ENCODE measurements around the gene BRSK2. TPM values are rescaled to one million over a fixed set of nuclear protein-coding genes. Genes with fewer than 3 reads are reported as not detected.

The BRSK2 gene
- total RNA-seq, 5 donors from 2014 or later (not counting 1 experiment from before 2014, with no cell fraction given) = 0.54 to 1.5 (median 0.95) TPM

DNA sequence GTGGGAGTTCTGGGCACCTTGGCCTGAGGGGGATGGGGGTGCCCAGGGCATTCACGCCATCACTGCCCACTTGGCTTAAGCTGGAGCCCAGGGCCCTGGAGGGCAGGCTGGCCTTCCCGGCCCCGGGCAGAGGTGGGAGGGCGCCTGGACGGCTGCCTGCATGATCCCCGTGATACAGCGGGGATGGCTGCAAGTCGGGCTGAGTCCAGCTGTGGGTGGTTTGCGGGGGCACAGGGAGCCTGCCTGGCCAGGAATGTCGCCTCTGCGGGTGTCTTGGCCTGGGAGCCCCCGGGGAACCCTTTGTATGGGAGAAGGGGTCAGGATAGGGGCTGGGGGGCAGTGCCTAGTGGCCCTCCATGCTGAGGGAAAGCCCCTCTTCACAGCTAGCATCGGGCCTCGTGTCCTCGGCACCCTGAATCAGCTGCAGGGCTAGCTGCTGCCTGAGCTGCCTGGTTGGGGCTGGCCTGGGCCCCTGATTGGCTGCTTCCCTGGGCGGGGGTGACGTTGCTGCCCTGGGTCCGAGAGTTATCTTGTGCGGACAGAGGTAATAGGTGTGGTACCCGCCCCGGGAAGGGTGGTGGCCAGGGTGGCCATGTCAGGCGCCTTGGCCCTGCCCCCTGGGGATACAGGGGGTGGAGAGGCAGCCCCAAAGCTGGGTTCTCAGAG is 8.3 kb downstream of the BRSK2 start:
- H3K27me3 Mint-ChIP-seq = peaks cover 5 to 16% of the 10 kb centered on the region in 2 donors
- no peak overlapping the region for H3K4me3 Mint-ChIP-seq
- no peak overlapping the region for H3K27ac Mint-ChIP-seq
- Histone ChIP-seq H3K27ac (ENCODE audit: low read length) (no peak overlapping the region), H3K36me3 (ENCODE audit: control insufficient read depth in 2 of 2, extremely low read depth in 1 of 2, insufficient read depth in 1 of 2, low read length in 1 of 2) (no peaks in the 10 kb centered on the region), H3K27me3 (replicated peaks in 1 of 2; ENCODE audit: control insufficient read depth in 2 of 2, extremely low read depth in 1 of 2, insufficient read depth in 2 of 2, low read length in 1 of 2) (peaks cover under 1 to 63% of the 10 kb centered on the region in 2 experiments), H3K4me1 (ENCODE audit: control insufficient read depth in 1 of 2, extremely low read depth in 1 of 2, insufficient read depth in 2 of 2, low read length in 2 of 2) (no peaks in the 10 kb centered on the region), H3K4me3 (ENCODE audit: control insufficient read depth in 1 of 2, extremely low read depth in 1 of 2, low read length in 1 of 2) (no peak overlapping the region), H3K9me3 (no peaks in the 10 kb centered on the region)
- WGBS (ENCODE audit: insufficient coverage) = 85% methylated on average over 21 of the region's 22 CpGs
- no peaks in the 10 kb centered on the region for H3K36me3 Mint-ChIP-seq
- ChIA-PET CTCF (no interaction called here), POLR2A (no interaction called here)
- H3K9me3 Mint-ChIP-seq = no peaks in the 10 kb centered on the region
- H3K4me1 Mint-ChIP-seq = no peaks in the 10 kb centered on the region
- ATAC-seq (replicated peaks in 1 of 4) = no peak
- no peak for DNase-seq

DNA sequence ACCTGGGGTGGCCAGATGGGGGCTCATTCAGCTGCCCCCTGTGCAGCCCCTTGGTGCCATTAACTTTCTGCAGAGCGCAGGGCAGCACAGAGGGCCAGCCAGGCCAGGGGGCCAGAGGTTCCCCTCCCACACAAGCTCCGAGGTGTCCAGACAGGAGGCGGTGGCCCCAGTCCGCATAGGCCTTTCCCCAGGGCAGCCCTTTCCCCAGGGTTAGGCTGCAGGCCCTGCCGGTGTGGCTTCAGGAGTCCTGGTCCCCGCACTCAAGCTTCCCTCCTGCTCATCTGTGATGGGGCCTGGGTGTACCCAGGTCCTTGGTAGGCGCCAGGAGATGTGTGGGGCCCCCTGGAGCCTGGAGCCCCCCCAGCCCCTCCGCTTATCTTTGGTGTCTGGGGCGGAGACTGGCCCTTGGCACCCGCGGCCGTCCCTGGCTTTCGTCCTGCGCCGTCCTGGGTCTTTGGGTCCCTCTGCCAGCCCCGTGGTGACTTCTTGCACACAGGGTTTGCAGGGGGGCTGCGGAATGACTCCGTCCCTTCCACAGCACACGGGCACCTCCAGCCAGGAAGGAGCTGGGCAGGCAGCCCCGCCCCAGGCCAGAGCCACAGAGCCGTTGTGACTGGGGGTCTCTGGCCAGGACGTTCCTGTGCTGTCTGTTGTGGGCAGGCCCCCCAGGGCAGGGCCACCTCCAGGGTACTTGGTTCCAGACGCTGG is 8.9 kb downstream of the BRSK2 start:
- Histone ChIP-seq H3K36me3 (ENCODE audit: control insufficient read depth in 2 of 2, extremely low read depth in 1 of 2, insufficient read depth in 1 of 2, low read length in 1 of 2) (no peaks in the 10 kb centered on the region), H3K27me3 (replicated peaks in 1 of 2; ENCODE audit: control insufficient read depth in 2 of 2, extremely low read depth in 1 of 2, insufficient read depth in 2 of 2, low read length in 1 of 2) (peaks cover 0 to 63% of the 10 kb centered on the region in 2 experiments), H3K4me3 (ENCODE audit: control insufficient read depth in 1 of 2, extremely low read depth in 1 of 2, low read length in 1 of 2) (no peak overlapping the region), H3K4me1 (ENCODE audit: control insufficient read depth in 1 of 2, extremely low read depth in 1 of 2, insufficient read depth in 2 of 2, low read length in 2 of 2) (no peaks in the 10 kb centered on the region), H3K27ac (ENCODE audit: low read length) (no peak overlapping the region), H3K9me3 (no peaks in the 10 kb centered on the region)
- Mint-ChIP-seq H3K4me3 (no peak overlapping the region), H3K36me3 (no peaks in the 10 kb centered on the region), H3K9me3 (no peaks in the 10 kb centered on the region), H3K27ac (no peak overlapping the region), H3K27me3 (peaks cover under 1 to 9% of the 10 kb centered on the region in 2 donors), H3K4me1 (no peaks in the 10 kb centered on the region)
- DNase-seq (no peak), ATAC-seq (replicated peaks in 1 of 4) (no peak)
- ChIA-PET CTCF (no interaction called here), POLR2A (no interaction called here)
- WGBS (ENCODE audit: insufficient coverage) = 74% methylated on average over 19 of the region's 23 CpGs

DNA sequence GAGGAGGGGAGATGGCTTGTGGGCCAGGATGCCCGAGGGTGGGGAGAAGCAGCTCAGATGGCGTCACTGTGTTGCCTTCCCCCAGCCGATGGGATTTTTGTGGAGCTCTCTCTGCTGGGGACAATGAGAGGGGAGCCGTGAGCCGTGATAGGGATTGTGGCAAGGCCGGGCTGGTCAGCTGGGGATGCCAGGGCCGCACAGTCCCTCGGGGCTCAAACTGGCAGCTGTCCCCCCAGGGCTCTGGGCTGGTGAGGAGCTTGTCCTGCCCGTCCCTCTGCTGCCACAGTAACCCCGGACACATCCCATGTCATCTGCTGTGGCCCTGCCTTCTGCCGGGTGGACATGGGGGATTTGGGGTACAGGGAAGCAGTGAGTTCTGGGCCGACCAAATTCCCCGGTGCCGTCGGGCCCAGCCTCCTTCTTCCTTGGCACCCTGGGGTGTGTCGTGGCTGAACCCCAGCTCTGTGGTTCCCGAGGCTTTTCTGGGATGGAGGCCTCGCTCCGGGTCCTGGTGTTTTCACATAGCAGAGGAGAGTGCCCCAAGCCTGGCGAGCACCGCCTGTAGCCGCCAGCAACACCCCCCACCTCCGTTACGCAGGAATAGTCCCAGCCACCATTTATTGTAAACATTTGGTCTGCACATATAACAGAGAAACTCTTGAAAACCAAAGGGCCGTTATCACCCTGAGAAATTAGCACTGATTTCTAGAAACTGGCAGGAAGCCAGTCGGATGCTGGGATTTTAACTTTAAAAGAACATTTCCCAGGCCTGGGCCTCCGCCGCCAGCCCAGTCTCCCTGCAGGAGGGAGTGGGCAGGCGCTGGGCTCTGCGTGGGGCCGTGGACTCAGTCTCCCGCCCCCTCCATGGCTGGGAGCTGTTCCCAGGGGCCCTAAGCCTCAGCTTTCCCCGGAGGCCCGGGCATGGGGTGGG is 9.9 kb downstream of the BRSK2 start:
- no peak overlapping the region for H3K4me3 Mint-ChIP-seq
- no peaks in the 10 kb centered on the region for H3K9me3 Mint-ChIP-seq
- CTCF ChIA-PET = no interaction called here
- no peaks in the 10 kb centered on the region for H3K36me3 ChIP-seq (ENCODE audit: control insufficient read depth in 2 of 2, extremely low read depth in 1 of 2, insufficient read depth in 1 of 2, low read length in 1 of 2)
- no peak overlapping the region for H3K27ac Mint-ChIP-seq
- no peaks in the 10 kb centered on the region for H3K4me1 Mint-ChIP-seq
- ATAC-seq (replicated peaks in 1 of 4) = no peak
- WGBS (ENCODE audit: insufficient coverage) = 82% methylated on average over 30 of the region's 34 CpGs
- H3K9me3 ChIP-seq = no peaks in the 10 kb centered on the region
- H3K36me3 Mint-ChIP-seq = no peaks in the 10 kb centered on the region
- no peak for DNase-seq
- H3K27me3 Mint-ChIP-seq = peaks cover 0 to 9% of the 10 kb centered on the region in 2 donors
- H3K27ac ChIP-seq (ENCODE audit: low read length) = no peak overlapping the region
- no peaks in the 10 kb centered on the region for H3K4me1 ChIP-seq (ENCODE audit: control insufficient read depth in 1 of 2, extremely low read depth in 1 of 2, insufficient read depth in 2 of 2, low read length in 2 of 2)
- H3K4me3 ChIP-seq (ENCODE audit: control insufficient read depth in 1 of 2, extremely low read depth in 1 of 2, low read length in 1 of 2) = no peak overlapping the region
- H3K27me3 ChIP-seq (replicated peaks in 1 of 2; ENCODE audit: control insufficient read depth in 2 of 2, extremely low read depth in 1 of 2, insufficient read depth in 2 of 2, low read length in 1 of 2) = peaks cover 0 to 64% of the 10 kb centered on the region in 2 experiments
- POLR2A ChIA-PET = no interaction called here

DNA sequence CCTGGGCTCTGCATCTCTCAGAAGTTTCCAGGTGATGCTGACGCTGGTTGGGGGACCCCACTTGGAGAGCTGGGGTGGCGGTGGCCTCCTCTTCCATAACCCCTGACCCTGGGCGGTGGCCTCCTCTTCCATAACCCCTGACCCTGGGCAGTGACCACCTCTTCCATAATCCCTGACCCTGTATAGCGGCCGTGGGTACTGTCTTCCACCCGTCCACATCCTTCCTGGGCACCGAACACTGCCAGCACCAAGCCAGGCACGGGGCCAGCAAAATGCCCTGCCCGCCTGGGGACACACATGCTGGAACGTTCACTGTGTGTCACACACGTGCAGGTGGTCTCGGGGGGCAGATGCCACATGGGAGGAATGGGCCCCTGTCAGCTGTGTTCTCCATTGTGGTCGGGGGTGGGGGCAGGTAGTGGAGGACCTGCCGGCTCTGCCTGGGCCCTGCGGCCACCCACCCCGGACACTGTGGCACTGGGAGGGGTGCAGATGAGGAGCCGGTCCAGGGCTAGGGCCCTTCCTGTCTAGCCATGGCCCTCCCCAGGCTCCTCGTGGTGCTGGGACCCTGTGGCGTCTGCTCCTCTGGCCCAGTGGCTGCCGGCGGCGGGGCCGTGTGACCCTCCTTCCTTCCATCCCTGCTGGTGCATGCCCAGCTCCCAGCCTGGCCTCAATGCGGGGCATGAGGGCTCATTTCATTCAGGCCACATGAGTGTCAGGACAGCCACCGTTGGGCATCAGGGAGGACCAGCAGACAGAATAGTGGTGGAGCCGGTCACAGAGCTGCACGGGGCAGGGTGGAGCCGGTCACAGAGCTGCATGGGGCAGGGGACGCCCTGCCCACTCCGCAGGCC is 10.8 kb downstream of the BRSK2 start:
- Histone ChIP-seq H3K36me3 (ENCODE audit: control insufficient read depth in 2 of 2, extremely low read depth in 1 of 2, insufficient read depth in 1 of 2, low read length in 1 of 2) (no peaks in the 10 kb centered on the region), H3K27ac (ENCODE audit: low read length) (no peak overlapping the region), H3K4me3 (ENCODE audit: control insufficient read depth in 1 of 2, extremely low read depth in 1 of 2, low read length in 1 of 2) (no peak overlapping the region), H3K27me3 (replicated peaks in 1 of 2; ENCODE audit: control insufficient read depth in 2 of 2, extremely low read depth in 1 of 2, insufficient read depth in 2 of 2, low read length in 1 of 2) (peaks cover 0 to 63% of the 10 kb centered on the region in 2 experiments), H3K4me1 (ENCODE audit: control insufficient read depth in 1 of 2, extremely low read depth in 1 of 2, insufficient read depth in 2 of 2, low read length in 2 of 2) (no peaks in the 10 kb centered on the region), H3K9me3 (no peaks in the 10 kb centered on the region)
- peaks cover 0 to 9% of the 10 kb centered on the region in 2 donors for H3K27me3 Mint-ChIP-seq
- POLR2A ChIA-PET = no interaction called here
- 80% methylated on average over 28 of the region's 30 CpGs for WGBS (ENCODE audit: insufficient coverage)
- H3K4me3 Mint-ChIP-seq = no peak overlapping the region
- H3K36me3 Mint-ChIP-seq = no peaks in the 10 kb centered on the region
- H3K27ac Mint-ChIP-seq = no peak overlapping the region
- no peaks in the 10 kb centered on the region for H3K9me3 Mint-ChIP-seq
- ATAC-seq (replicated peaks in 1 of 4) = no peak
- no peaks in the 10 kb centered on the region for H3K4me1 Mint-ChIP-seq
- DNase-seq = no peak
- CTCF ChIA-PET = no interaction called here

DNA sequence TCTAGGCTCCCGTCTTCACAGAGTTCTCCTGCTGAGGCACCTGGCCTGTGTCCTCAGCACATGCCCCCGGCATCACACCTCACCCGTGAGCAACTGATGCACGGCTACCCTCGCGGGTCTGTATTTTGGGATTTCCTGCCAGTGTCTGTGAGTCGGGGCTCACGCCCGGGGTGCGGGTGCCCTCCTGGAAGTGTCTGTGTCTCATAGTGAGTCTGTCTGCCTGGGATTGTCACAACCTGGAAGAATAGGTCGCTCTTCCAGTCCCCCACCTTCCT is 11.4 kb downstream of the BRSK2 start:
- ATAC-seq (replicated peaks in 1 of 4) (no peak), DNase-seq (no peak)
- Mint-ChIP-seq H3K4me1 (no peaks in the 10 kb centered on the region), H3K36me3 (no peaks in the 10 kb centered on the region), H3K27me3 (peaks cover 0 to 9% of the 10 kb centered on the region in 2 donors), H3K9me3 (no peaks in the 10 kb centered on the region), H3K27ac (no peak overlapping the region), H3K4me3 (no peak overlapping the region)
- Histone ChIP-seq H3K27ac (ENCODE audit: low read length) (no peak overlapping the region), H3K4me1 (ENCODE audit: control insufficient read depth in 1 of 2, extremely low read depth in 1 of 2, insufficient read depth in 2 of 2, low read length in 2 of 2) (no peaks in the 10 kb centered on the region), H3K4me3 (ENCODE audit: control insufficient read depth in 1 of 2, extremely low read depth in 1 of 2, low read length in 1 of 2) (no peak overlapping the region), H3K27me3 (replicated peaks in 1 of 2; ENCODE audit: control insufficient read depth in 2 of 2, extremely low read depth in 1 of 2, insufficient read depth in 2 of 2, low read length in 1 of 2) (peaks cover 0 to 57% of the 10 kb centered on the region in 2 experiments), H3K36me3 (ENCODE audit: control insufficient read depth in 2 of 2, extremely low read depth in 1 of 2, insufficient read depth in 1 of 2, low read length in 1 of 2) (no peaks in the 10 kb centered on the region), H3K9me3 (no peaks in the 10 kb centered on the region)
- POLR2A ChIA-PET = no interaction called here
- CTCF ChIA-PET = no interaction called here
- 81% methylated on average over 7 of the region's 11 CpGs for WGBS (ENCODE audit: insufficient coverage)

DNA sequence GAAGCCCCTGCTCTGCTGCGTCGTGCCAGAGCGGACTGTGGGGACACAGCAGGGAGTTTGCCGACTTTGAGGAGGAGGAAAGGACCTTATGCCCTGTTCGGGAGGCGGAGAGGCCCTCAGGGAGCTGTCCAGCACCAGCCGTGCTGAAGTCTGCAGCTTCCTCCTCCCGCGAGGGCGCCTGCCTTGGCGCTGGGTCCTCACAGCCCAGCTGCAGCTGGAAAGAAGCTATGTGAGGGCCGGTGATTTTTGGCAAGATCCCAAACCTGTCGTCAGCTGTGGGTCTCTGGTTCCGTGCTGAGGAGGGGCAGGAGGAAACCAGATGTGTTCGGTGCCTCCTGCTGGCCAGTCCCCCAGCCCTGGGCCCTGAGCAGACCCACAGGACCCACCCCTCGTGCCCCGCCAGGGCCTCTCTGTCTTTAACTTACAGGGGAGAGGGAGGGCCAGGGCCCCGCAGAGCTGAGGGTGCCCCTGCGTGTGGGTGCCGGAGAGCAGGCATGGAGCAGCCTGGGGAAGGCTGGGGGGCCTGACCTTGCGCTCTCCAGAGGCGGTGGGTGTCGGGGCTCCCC is 12.0 kb downstream of the BRSK2 start:
- WGBS (ENCODE audit: insufficient coverage) = 17% methylated on average over 20 of the region's 23 CpGs
- H3K36me3 ChIP-seq (ENCODE audit: control insufficient read depth in 2 of 2, extremely low read depth in 1 of 2, insufficient read depth in 1 of 2, low read length in 1 of 2) = no peaks in the 10 kb centered on the region
- peaks cover 0 to 57% of the 10 kb centered on the region in 2 experiments for H3K27me3 ChIP-seq (replicated peaks in 1 of 2; ENCODE audit: control insufficient read depth in 2 of 2, extremely low read depth in 1 of 2, insufficient read depth in 2 of 2, low read length in 1 of 2)
- no peak overlapping the region for H3K4me3 ChIP-seq (ENCODE audit: control insufficient read depth in 1 of 2, extremely low read depth in 1 of 2, low read length in 1 of 2)
- peaks cover 0 to 9% of the 10 kb centered on the region in 2 donors for H3K27me3 Mint-ChIP-seq
- POLR2A ChIA-PET = no interaction called here
- no peak overlapping the region for H3K4me3 Mint-ChIP-seq
- no peak overlapping the region for H3K27ac ChIP-seq (ENCODE audit: low read length)
- H3K27ac Mint-ChIP-seq = no peak overlapping the region
- no peaks in the 10 kb centered on the region for H3K9me3 Mint-ChIP-seq
- H3K36me3 Mint-ChIP-seq = no peaks in the 10 kb centered on the region
- CTCF ChIA-PET = no interaction called here
- DNase-seq = peak in 27 of 35 experiments; percentile 22 to 61 (median 39)
- peak in 2 of 4 experiments; percentile 31 to 68 for ATAC-seq (replicated peaks in 1 of 4)
- no peaks in the 10 kb centered on the region for H3K4me1 ChIP-seq (ENCODE audit: control insufficient read depth in 1 of 2, extremely low read depth in 1 of 2, insufficient read depth in 2 of 2, low read length in 2 of 2)
- H3K4me1 Mint-ChIP-seq = no peaks in the 10 kb centered on the region
- no peaks in the 10 kb centered on the region for H3K9me3 ChIP-seq
